ENCODE measurements around the gene DAPK2.
A peak's percentile ranks its signal among the peaks of the same experiment; 100 is the strongest.

DAPK2 gene

DNA sequence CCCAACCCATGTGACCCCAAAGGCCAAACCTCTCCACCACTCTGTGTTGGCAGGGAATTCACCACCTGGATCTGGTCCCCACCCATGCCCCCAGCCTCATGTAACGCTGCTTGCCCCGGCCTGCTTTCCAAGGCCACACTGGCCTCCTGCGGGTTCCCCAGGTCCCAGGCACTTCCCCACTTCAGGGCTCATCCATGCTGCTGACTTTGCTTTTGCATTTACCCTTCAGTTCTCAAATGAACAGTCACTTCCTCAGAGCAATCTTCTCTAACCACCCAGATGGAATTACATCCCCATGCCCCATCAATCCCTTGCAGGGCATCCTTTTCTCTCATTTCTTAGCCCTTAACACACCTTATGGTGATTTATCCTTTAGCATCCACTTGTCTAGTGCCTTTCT lies 9.2 kb downstream of the DAPK2 start:
- no peak overlapping the region for H3K9ac ChIP-seq (ENCODE audit: insufficient read length)
- TF ChIP-seq EZH2 (IDR thresholded peaks at IDR 0.05) (no peak), POLR2AphosphoS5 (IDR thresholded peaks at IDR 0.05; ENCODE audit: borderline replicate concordance, low read depth, low read length) (no peak), FOXP2 (optimal IDR thresholded peaks at IDR 0.05; ENCODE audit: control extremely low read depth, extremely low read length, insufficient read depth) (no peak)
- no peaks in the 10 kb centered on the region for H3K9me3 ChIP-seq (ENCODE audit: low read depth, low read length)
- no peak overlapping the region for H3K4me3 ChIP-seq
- no peaks in the 10 kb centered on the region for H3K36me3 ChIP-seq (ENCODE audit: insufficient read depth, low read length)
- DNase-seq (ENCODE audit: low read depth, low spot score): no peak
- H3K27ac ChIP-seq: no peak overlapping the region

DNA sequence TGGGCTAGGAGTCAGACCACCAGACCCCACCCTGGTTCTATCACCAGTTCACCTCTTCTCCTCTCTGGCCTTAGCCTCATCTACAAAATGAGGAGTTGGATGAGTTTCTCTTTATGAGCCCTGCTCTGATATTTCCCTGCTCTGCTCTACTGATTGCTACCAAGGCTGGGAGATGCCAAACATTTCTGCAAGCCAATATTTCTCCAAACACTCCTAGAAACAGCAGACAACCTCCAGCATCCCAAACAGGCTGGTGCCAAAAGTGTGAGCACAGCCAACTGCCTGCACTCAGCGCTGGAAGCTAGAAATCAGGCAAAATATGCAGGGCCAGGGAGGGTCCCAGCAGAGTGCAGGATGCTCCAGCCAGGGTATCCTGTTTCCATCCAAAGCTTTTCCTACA lies 10.8 kb downstream of the DAPK2 start:
- TF ChIP-seq FOXP2 (optimal IDR thresholded peaks at IDR 0.05; ENCODE audit: control extremely low read depth, extremely low read length, insufficient read depth): no peak
- TF ChIP-seq POLR2AphosphoS5 (IDR thresholded peaks at IDR 0.05; ENCODE audit: borderline replicate concordance, low read depth, low read length): no peak
- TF ChIP-seq EZH2 (IDR thresholded peaks at IDR 0.05): no peak
- no peak overlapping the region for H3K9ac ChIP-seq (ENCODE audit: insufficient read length)
- H3K9me3 ChIP-seq (ENCODE audit: low read depth, low read length): no peaks in the 10 kb centered on the region
- H3K4me3 ChIP-seq: no peak overlapping the region
- H3K27ac ChIP-seq: 0 out of 2 replicates have a peak overlapping the region, but pooled peaks have one; percentile 13
- no peak for DNase-seq (ENCODE audit: low read depth, low spot score)
- H3K36me3 ChIP-seq (ENCODE audit: insufficient read depth, low read length): no peaks in the 10 kb centered on the region

DNA sequence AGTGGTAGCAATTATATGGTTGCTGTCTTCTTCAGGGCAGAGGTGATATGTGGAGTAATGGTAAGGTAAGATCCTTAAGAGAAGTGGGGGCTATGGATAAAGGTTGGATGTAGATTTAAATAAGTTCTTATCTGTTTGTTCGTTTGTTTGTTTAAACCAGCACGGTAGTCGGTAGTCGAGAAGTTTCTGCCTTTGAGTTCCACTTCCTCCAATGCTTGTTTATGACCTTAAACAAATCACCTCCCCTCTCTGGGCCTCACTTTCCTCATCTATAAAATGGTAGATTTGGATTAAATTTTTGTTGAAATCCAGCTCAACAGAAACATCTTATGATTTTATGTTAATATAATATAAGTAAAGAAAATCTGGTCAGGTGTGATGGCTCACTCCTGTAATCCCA lies 11.8 kb downstream of the DAPK2 start:
- H3K9me3 ChIP-seq (ENCODE audit: low read depth, low read length): no peaks in the 10 kb centered on the region
- H3K9ac ChIP-seq (ENCODE audit: insufficient read length): no peak overlapping the region
- H3K4me3 ChIP-seq: no peak overlapping the region
- no peak for DNase-seq (ENCODE audit: low read depth, low spot score)
- no peaks in the 10 kb centered on the region for H3K36me3 ChIP-seq (ENCODE audit: insufficient read depth, low read length)
- H3K27ac ChIP-seq: no peak overlapping the region
- TF ChIP-seq FOXP2 (optimal IDR thresholded peaks at IDR 0.05; ENCODE audit: control extremely low read depth, extremely low read length, insufficient read depth): no peak
- no peak for TF ChIP-seq POLR2AphosphoS5 (IDR thresholded peaks at IDR 0.05; ENCODE audit: borderline replicate concordance, low read depth, low read length)
- TF ChIP-seq EZH2 (IDR thresholded peaks at IDR 0.05): no peak

- H3K9me3 ChIP-seq (ENCODE audit: low read depth, low read length): no peaks in the 10 kb centered on the region
- no peaks in the 10 kb centered on the region for H3K36me3 ChIP-seq (ENCODE audit: insufficient read depth, low read length)
- no peak for DNase-seq (ENCODE audit: low read depth, low spot score)
- TF ChIP-seq EZH2 (IDR thresholded peaks at IDR 0.05): no peak
- TF ChIP-seq FOXP2 (optimal IDR thresholded peaks at IDR 0.05; ENCODE audit: control extremely low read depth, extremely low read length, insufficient read depth): no peak
- no peak for TF ChIP-seq POLR2AphosphoS5 (IDR thresholded peaks at IDR 0.05; ENCODE audit: borderline replicate concordance, low read depth, low read length)
- no peak overlapping the region for H3K9ac ChIP-seq (ENCODE audit: insufficient read length)
- no peak overlapping the region for H3K4me3 ChIP-seq
- no peak overlapping the region for H3K27ac ChIP-seq
Measured at GRCh38 chr15:64032329-64032728, 14.0 kb downstream of the DAPK2 start.

DNA sequence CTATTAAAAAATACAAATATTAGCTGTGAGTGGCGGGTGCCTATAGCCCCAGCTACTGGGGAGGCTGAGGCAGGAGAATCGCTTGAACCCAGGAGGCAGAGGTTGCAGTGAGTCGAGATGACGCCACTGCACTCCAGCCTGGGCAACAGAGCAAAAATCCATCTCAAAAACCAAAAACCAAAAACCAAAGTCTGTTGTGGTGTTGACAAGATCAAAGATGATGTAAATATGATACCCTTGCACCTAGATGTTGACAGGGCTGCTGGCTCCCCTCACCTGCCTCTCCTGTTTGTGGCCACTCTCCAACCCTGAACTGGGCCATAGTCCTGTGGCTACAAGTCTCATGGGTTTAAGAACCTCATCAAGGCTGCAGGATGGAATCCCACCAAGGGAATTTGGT lies 16.2 kb downstream of the DAPK2 start:
- TF ChIP-seq EZH2 (IDR thresholded peaks at IDR 0.05) (no peak), FOXP2 (optimal IDR thresholded peaks at IDR 0.05; ENCODE audit: control extremely low read depth, extremely low read length, insufficient read depth) (no peak), POLR2AphosphoS5 (IDR thresholded peaks at IDR 0.05; ENCODE audit: borderline replicate concordance, low read depth, low read length) (no peak)
- no peaks in the 10 kb centered on the region for H3K9me3 ChIP-seq (ENCODE audit: low read depth, low read length)
- H3K27ac ChIP-seq: no peak overlapping the region
- no peak overlapping the region for H3K4me3 ChIP-seq
- H3K36me3 ChIP-seq (ENCODE audit: insufficient read depth, low read length): no peaks in the 10 kb centered on the region
- H3K9ac ChIP-seq (ENCODE audit: insufficient read length): no peak overlapping the region
- no peak for DNase-seq (ENCODE audit: low read depth, low spot score)

GRCh38 chr15:64029633-64030032 lies 16.7 kb downstream of the DAPK2 start:
- Histone ChIP-seq H3K27ac (no peak overlapping the region), H3K9me3 (ENCODE audit: low read depth, low read length) (no peaks in the 10 kb centered on the region), H3K4me3 (no peak overlapping the region), H3K36me3 (ENCODE audit: insufficient read depth, low read length) (no peaks in the 10 kb centered on the region), H3K9ac (ENCODE audit: insufficient read length) (no peak overlapping the region)
- no peak for DNase-seq (ENCODE audit: low read depth, low spot score)
- TF ChIP-seq EZH2 (IDR thresholded peaks at IDR 0.05) (no peak), POLR2AphosphoS5 (IDR thresholded peaks at IDR 0.05; ENCODE audit: borderline replicate concordance, low read depth, low read length) (no peak), FOXP2 (optimal IDR thresholded peaks at IDR 0.05; ENCODE audit: control extremely low read depth, extremely low read length, insufficient read depth) (no peak)

GRCh38 chr15:64029110-64029509 lies 17.2 kb downstream of the DAPK2 start:
- Histone ChIP-seq H3K9me3 (ENCODE audit: low read depth, low read length) (no peaks in the 10 kb centered on the region), H3K9ac (ENCODE audit: insufficient read length) (no peak overlapping the region), H3K27ac (no peak overlapping the region), H3K4me3 (no peak overlapping the region), H3K36me3 (ENCODE audit: insufficient read depth, low read length) (no peaks in the 10 kb centered on the region)
- no peak for DNase-seq (ENCODE audit: low read depth, low spot score)
- no peak for TF ChIP-seq FOXP2 (optimal IDR thresholded peaks at IDR 0.05; ENCODE audit: control extremely low read depth, extremely low read length, insufficient read depth)
- no peak for TF ChIP-seq POLR2AphosphoS5 (IDR thresholded peaks at IDR 0.05; ENCODE audit: borderline replicate concordance, low read depth, low read length)
- TF ChIP-seq EZH2 (IDR thresholded peaks at IDR 0.05): no peak

DNA sequence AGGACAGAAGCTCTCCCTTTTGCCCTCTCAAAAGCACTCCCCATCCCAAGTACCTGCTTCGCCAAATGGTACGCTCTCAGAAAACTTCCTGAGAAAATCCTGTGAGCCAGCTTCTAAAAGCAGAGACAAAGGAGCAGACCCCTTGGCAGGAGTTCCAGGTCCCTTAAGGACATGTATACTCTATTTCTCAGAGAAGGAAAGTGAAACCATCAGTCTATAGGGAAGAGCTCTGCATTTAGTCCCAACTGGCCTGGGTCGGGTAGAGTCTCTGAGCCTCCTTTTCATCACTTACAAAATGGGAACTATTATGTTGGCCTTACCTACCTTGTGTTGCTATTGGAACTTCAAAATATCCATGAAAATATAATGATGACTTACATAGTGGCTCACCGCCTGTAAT lies 19.7 kb downstream of the DAPK2 start:
- no peaks in the 10 kb centered on the region for H3K9me3 ChIP-seq (ENCODE audit: low read depth, low read length)
- DNase-seq (ENCODE audit: low read depth, low spot score): no peak
- no peak for TF ChIP-seq FOXP2 (optimal IDR thresholded peaks at IDR 0.05; ENCODE audit: control extremely low read depth, extremely low read length, insufficient read depth)
- no peak overlapping the region for H3K27ac ChIP-seq
- no peak overlapping the region for H3K9ac ChIP-seq (ENCODE audit: insufficient read length)
- H3K36me3 ChIP-seq (ENCODE audit: insufficient read depth, low read length): no peaks in the 10 kb centered on the region
- H3K4me3 ChIP-seq: no peak overlapping the region
